Osteoblast (primary cell): ENCODE measurements around the gene PHETA2. TPM values are rescaled to one million over a fixed set of nuclear protein-coding genes. Genes with fewer than 3 reads are reported as not detected.

Source experiments
- DNase-seq: peaks from one replicate; pipeline ENCODE4 v3.0.0; 2011; ENCODE audit warnings: low spot score, mixed read lengths; ENCODE audit not compliant: insufficient read length; ENCODE audit errors: missing footprints
- H2AFZ ChIP-seq: 2 replicates; pipeline ENCODE4 v1.6.0; 2011; ENCODE audit warnings: mild to moderate bottlenecking, low read length
- H3K27ac ChIP-seq: 2 replicates; pipeline ENCODE4 v1.5.1; 2011; ENCODE audit warnings: mild to moderate bottlenecking, low read depth, low read length, moderate library complexity
- H3K27me3 ChIP-seq: 2 replicates; pipeline ENCODE4 v1.6.0; 2012; ENCODE audit warnings: mild to moderate bottlenecking, control low read depth, inconsistent platforms, low read length, moderate library complexity; ENCODE audit not compliant: insufficient read depth
- H3K36me3 ChIP-seq: 2 replicates; pipeline ENCODE4 v1.5.1; 2011; ENCODE audit warnings: mild to moderate bottlenecking, low read length, control low read depth, moderate library complexity; ENCODE audit not compliant: insufficient read depth
- H3K4me1 ChIP-seq: 2 replicates; pipeline ENCODE4 v1.5.1; 2011; ENCODE audit warnings: mild to moderate bottlenecking, low read length, control low read depth, moderate library complexity; ENCODE audit not compliant: insufficient read depth
- H3K4me2 ChIP-seq: 2 replicates; pipeline ENCODE4 v1.6.0; 2011; ENCODE audit warnings: mild to moderate bottlenecking, low read length; ENCODE audit not compliant: insufficient read depth
- H3K4me3 ChIP-seq: fragments of 200-600 bp; sonication (generic); 3 replicates; pipeline ENCODE4 v1.5.1; 2012; ENCODE audit warnings: mild to moderate bottlenecking, low read length, inconsistent platforms; ENCODE audit not compliant: insufficient read depth
- H3K79me2 ChIP-seq: 2 replicates; pipeline ENCODE4 v1.6.0; 2012; ENCODE audit warnings: mild to moderate bottlenecking, low read length, control low read depth, inconsistent platforms; ENCODE audit not compliant: insufficient read depth
- H3K9me3 ChIP-seq: 2 replicates; pipeline ENCODE4 v1.5.1; 2011; ENCODE audit warnings: low read depth, low read length, control low read depth
- H4K20me1 ChIP-seq: 2 replicates; pipeline ENCODE4 v1.6.0; 2012; ENCODE audit warnings: mild to moderate bottlenecking, low read length, control low read depth; ENCODE audit not compliant: insufficient read depth
- CTCF ChIP-seq: IDR thresholded peaks from 2 replicates; pipeline ENCODE4 v1.5.1; 2011; ENCODE audit warnings: mild to moderate bottlenecking, low read depth, low read length, moderate library complexity; ENCODE audit errors: extremely low read depth
- total RNA-seq: library from RNA; depleted of rRNA; stranded (reverse); fragments of >200 nt; gene quantifications from 2 replicates; pipeline ENCODE4 v1.2.3, GENCODE V29; 2012

The PHETA2 gene
- total RNA-seq, 1 donor, result 23.9 TPM

GRCh38 chr22:42080287-42080686, 6.2 kb downstream of the PHETA2 start:
- H3K27me3 ChIP-seq, result no peaks in the 10 kb centered on the region
- peak overlapping the region; percentile 85 for H3K27ac ChIP-seq
- peak overlapping the region; percentile 96 for H3K4me2 ChIP-seq
- H2AFZ ChIP-seq, result peak overlapping the region; percentile 91
- H4K20me1 ChIP-seq, result no peaks in the 10 kb centered on the region
- H3K4me3 ChIP-seq, result peak overlapping the region; percentile 90
- no peaks in the 10 kb centered on the region for H3K9me3 ChIP-seq
- DNase-seq, result peak; percentile 68
- H3K4me1 ChIP-seq, result peaks cover 11% of the 10 kb centered on the region
- H3K36me3 ChIP-seq, result peaks cover 50% of the 10 kb centered on the region
- peaks cover 22% of the 10 kb centered on the region for H3K79me2 ChIP-seq
- TF ChIP-seq CTCF, result no peak

- no peaks in the 10 kb centered on the region for H4K20me1 ChIP-seq
- peaks cover 10% of the 10 kb centered on the region for H3K4me1 ChIP-seq
- no peak overlapping the region for H3K4me2 ChIP-seq
- H3K9me3 ChIP-seq, result no peaks in the 10 kb centered on the region
- peaks cover 43% of the 10 kb centered on the region for H3K36me3 ChIP-seq
- no peak overlapping the region for H3K27ac ChIP-seq
- H3K4me3 ChIP-seq, result no peak overlapping the region
- no peak for TF ChIP-seq CTCF
- DNase-seq, result no peak
- no peaks in the 10 kb centered on the region for H3K27me3 ChIP-seq
- H3K79me2 ChIP-seq, result peaks cover 37% of the 10 kb centered on the region
- no peak overlapping the region for H2AFZ ChIP-seq
Observed at GRCh38 chr22:42083119-42083518, 9.1 kb downstream of the PHETA2 start.

GRCh38 chr22:42084874-42085273, 10.8 kb downstream of the PHETA2 start:
- Histone ChIP-seq H4K20me1 (peaks cover 3% of the 10 kb centered on the region), H3K4me2 (no peak overlapping the region), H3K36me3 (peaks cover 42% of the 10 kb centered on the region), H3K27me3 (no peaks in the 10 kb centered on the region), H3K4me1 (peaks cover 3% of the 10 kb centered on the region), H3K79me2 (peaks cover 53% of the 10 kb centered on the region), H3K27ac (no peak overlapping the region), H3K9me3 (no peaks in the 10 kb centered on the region), H2AFZ (no peak overlapping the region), H3K4me3 (no peak overlapping the region)
- no peak for DNase-seq
- TF ChIP-seq CTCF, result no peak

GRCh38 chr22:42086051-42086450, 12.0 kb downstream of the PHETA2 start:
- Histone ChIP-seq H4K20me1 (peaks cover 3% of the 10 kb centered on the region), H3K4me2 (no peak overlapping the region), H3K4me3 (no peak overlapping the region), H3K27ac (no peak overlapping the region), H3K9me3 (no peaks in the 10 kb centered on the region), H3K36me3 (peaks cover 42% of the 10 kb centered on the region), H3K79me2 (peaks cover 57% of the 10 kb centered on the region), H3K27me3 (no peaks in the 10 kb centered on the region), H2AFZ (no peak overlapping the region), H3K4me1 (no peaks in the 10 kb centered on the region)
- no peak for TF ChIP-seq CTCF
- no peak for DNase-seq
